ENCODE data around the gene UFD1.

GRCh38 chr22:19453718-19454117, 25.3 kb downstream of the UFD1 start:
- TF ChIP-seq POLR2AphosphoS5 (IDR thresholded peaks at IDR 0.05; ENCODE audit: borderline replicate concordance, low read depth, low read length) (no peak), EZH2 (IDR thresholded peaks at IDR 0.05) (no peak), FOXP2 (optimal IDR thresholded peaks at IDR 0.05; ENCODE audit: control extremely low read depth, extremely low read length, insufficient read depth) (no peak)
